K562 (cell line): Measurements from ENCODE around the gene TRIM71. TPM values are rescaled to one million over a fixed set of nuclear protein-coding genes. Genes with fewer than 3 reads are reported as not detected.
A peak's percentile ranks its signal among the peaks of the same experiment; 100 is the strongest.

Experiments
- ATAC-seq: fragments of 200-7000 bp; cut with Tn5 transposase; 3 replicates; pipeline ENCODE4 v1.9.1; 2020; ENCODE audit warnings: moderate library complexity
- BruUV-seq: library from RNA; stranded (reverse); fragments of 400-500 nt; replicated peaks from 2 replicates; lab custom pipeline; 2021; lab: Mats Ljungman, UMichigan
- CTCF ChIA-PET: fragments of 300-600 bp; formaldehyde crosslinking; extraction: SDS; loops from one replicate; lab custom pipeline; 2021; ENCODE audit warnings: low intra/inter-chr PET ratio; lab: Yijun Ruan, JAX
- POLR2A ChIA-PET: fragments of 300-600, 350-650 bp; sonication (Branson Sonifier 250); formaldehyde crosslinking; extraction: SDS; loops from one replicate; lab custom pipeline; 2021; ENCODE audit warnings: antibody characterized with exemption, inconsistent platforms; lab: Yijun Ruan, JAX
- DNase-seq, 4 experiments: peaks; one replicate each; pipeline versions ENCODE4 v3.0.0 to v3.0.0-alpha.2; 2011 to 2018; ENCODE audit warnings: low spot score in 3 of 4, mixed read lengths in 3 of 4; ENCODE audit errors: extremely low read depth in 1 of 4
- FAIRE-seq: peaks from 2 replicates; lab custom pipeline; 2011; peaks lifted over from hg19 to GRCh38; lab: Jason Lieb, UNC
- H2AFZ ChIP-seq: 2 replicates; pipeline ENCODE4 v1.6.0; 2011; ENCODE audit warnings: low read depth, low read length, control low read depth, inconsistent platforms
- H3K27ac ChIP-seq: fragments of 200-600 bp; 3 replicates; pipeline ENCODE4 v1.8.0; 2011; ENCODE audit warnings: low read depth, mild to moderate bottlenecking, control low read depth, inconsistent platforms, low read length, moderate library complexity, mixed read lengths; ENCODE audit errors: extremely low read depth
- H3K27me3 ChIP-seq, 2 experiments: fragments of 300-600 bp in 1 of 2; 2 replicates in 1 of 2; 3 replicates in 1 of 2; pipeline versions ENCODE4 v1.6.0 to v1.8.0; 2011; ENCODE audit warnings: inconsistent platforms in 2 of 2, low read length in 2 of 2, mild to moderate bottlenecking in 1 of 2, mixed read lengths in 1 of 2, moderate library complexity in 1 of 2; ENCODE audit not compliant: control insufficient read depth in 2 of 2, insufficient read depth in 2 of 2
- H3K36me3 ChIP-seq: fragments of 300-600 bp; 3 replicates; pipeline ENCODE4 v1.8.0; 2011; ENCODE audit warnings: mild to moderate bottlenecking, low read length, inconsistent platforms; ENCODE audit not compliant: control insufficient read depth, insufficient read depth
- H3K4me1 ChIP-seq, 2 experiments: fragments of 200-600 bp in 1 of 2; replicated peaks in 1 of 2; 2 replicates in 1 of 2; 3 replicates in 1 of 2; pipeline versions ENCODE4 v1.5.1 to v1.8.0; 2011; ENCODE audit warnings: inconsistent platforms in 2 of 2, low read length in 2 of 2, mild to moderate bottlenecking in 1 of 2, mixed read lengths in 1 of 2, moderate library complexity in 1 of 2; ENCODE audit not compliant: control insufficient read depth in 2 of 2, insufficient read depth in 2 of 2
- H3K4me2 ChIP-seq: 2 replicates; pipeline ENCODE4 v1.6.1; 2011; ENCODE audit warnings: low read length, control low read depth, inconsistent platforms, mixed read lengths; ENCODE audit not compliant: insufficient read depth
- H3K4me3 ChIP-seq: fragments of 200-600 bp; sonication (generic), shearing (Covaris generic); 2 replicates; pipeline ENCODE4 v1.5.1; 2016; ENCODE audit warnings: control low read depth, inconsistent platforms
- H3K79me2 ChIP-seq: fragments of 200-600 bp; 3 replicates; pipeline ENCODE4 v1.8.0; 2011; ENCODE audit warnings: low read length, inconsistent platforms; ENCODE audit not compliant: control insufficient read depth, insufficient read depth
- H3K9ac ChIP-seq, 2 experiments: 2 replicates each; pipeline versions ENCODE4 v1.6.0 to v1.6.1; 2011; ENCODE audit warnings: low read depth in 2 of 2, low read length in 2 of 2, control low read depth in 1 of 2, inconsistent platforms in 1 of 2, mild to moderate bottlenecking in 1 of 2, mixed read lengths in 1 of 2; ENCODE audit not compliant: insufficient read depth in 1 of 2
- H3K9me1 ChIP-seq: one replicate; pipeline ENCODE4 v1.6.0; 2011; ENCODE audit warnings: inconsistent platforms, mild to moderate bottlenecking, low read length, moderate library complexity; ENCODE audit not compliant: control insufficient read depth, insufficient read depth
- H3K9me3 ChIP-seq: replicated peaks from 2 replicates; pipeline ENCODE4 v1.5.1; 2011; ENCODE audit warnings: low read depth, low read length, inconsistent platforms; ENCODE audit not compliant: control insufficient read depth, insufficient read depth
- H4K20me1 ChIP-seq: replicated peaks from 2 replicates; pipeline ENCODE4 v1.6.1; 2011; ENCODE audit warnings: low read length, inconsistent platforms, mixed read lengths; ENCODE audit not compliant: control insufficient read depth, insufficient read depth
- NR2C1 ChIP-seq, 2 experiments: fragments of 450-650 bp; IDR thresholded peaks; 2 replicates each; pipeline ENCODE4 v1.6.1; 2017; ENCODE audit warnings: mild to moderate bottlenecking in 2 of 2, antibody characterized with exemption in 1 of 2, inconsistent platforms in 1 of 2, missing compliant biosample characterization in 1 of 2, missing genetic modification characterization in 1 of 2
- USF1 ChIP-seq: sonication (generic); formaldehyde crosslinking; IDR thresholded peaks from 2 replicates; pipeline ENCODE4 v1.9.0; 2022; ENCODE audit warnings: mild to moderate bottlenecking, missing genetic modification reagents
- ZNF311 ChIP-seq: fragments of 250-450 bp; sonication (Bioruptor Pico); IDR thresholded peaks from 2 replicates; pipeline ENCODE4 v1.4.0; 2020; ENCODE audit warnings: mild to moderate bottlenecking, moderate library complexity
- WGBS: fragments of 100-300 bp; shearing (Covaris generic); methylation state at CpG from one replicate; pipeline ENCODE4 v1.1.6; 2016; ENCODE audit warnings: low coverage, mixed read lengths; ENCODE audit not compliant: insufficient coverage; ENCODE audit errors: missing lambda C conversion rate; 5-methylcytosine and 5-hydroxymethylcytosine counted together
- in situ Hi-C: fragments of 300-500 bp; cut with MboI; formaldehyde crosslinking; loops from 4 replicates; pipeline ENCODE4 v1.15.0; 2018; ENCODE audit warnings: inconsistent platforms, mixed read lengths
- intact Hi-C: fragments of 100-400 bp; cut with micrococcal nuclease; formaldehyde crosslinking; loops from 2 replicates; pipeline ENCODE4 v1.14.2; 2022
- polyA plus RNA-seq, 8 experiments: library from polyadenylated mRNA; depleted of rRNA in 4 of 8; stranded (reverse) in 5 of 8; unstranded in 3 of 8; fragments of >200 nt; fragmentation: Nextera tagmentation in 2 of 8; fragmentation: Illumina TruSeq in 1 of 8; extraction: Ambion mirVana in 2 of 8; extraction: Trizol in 1 of 8; gene quantifications; 2 replicates each; pipeline versions ENCODE4 v1.2.1 to v1.2.3, GENCODE V29; 2011 to 2014; ENCODE audit warnings: inconsistent platforms in 1 of 8, missing spikeins in 1 of 8
- total RNA-seq, 7 experiments: library from RNA; depleted of rRNA in 6 of 7; stranded (reverse); fragments of >200 nt in 6 of 7; fragmentation: Illumina TruSeq in 2 of 7; extraction: Trizol in 2 of 7; gene quantifications; 2 replicates each; pipeline versions ENCODE4 v1.2.1 to v1.2.3, GENCODE V29; 2011 to 2021; ENCODE audit warnings: low replicate concordance in 1 of 7

TRIM71 gene
- total and polyA plus RNA-seq, 9 of the 15 experiments (the other 6 are each of a cell fraction or from before 2014, with no cell fraction given), result 0.04 to 0.11 TPM; not detected in 7

DNA sequence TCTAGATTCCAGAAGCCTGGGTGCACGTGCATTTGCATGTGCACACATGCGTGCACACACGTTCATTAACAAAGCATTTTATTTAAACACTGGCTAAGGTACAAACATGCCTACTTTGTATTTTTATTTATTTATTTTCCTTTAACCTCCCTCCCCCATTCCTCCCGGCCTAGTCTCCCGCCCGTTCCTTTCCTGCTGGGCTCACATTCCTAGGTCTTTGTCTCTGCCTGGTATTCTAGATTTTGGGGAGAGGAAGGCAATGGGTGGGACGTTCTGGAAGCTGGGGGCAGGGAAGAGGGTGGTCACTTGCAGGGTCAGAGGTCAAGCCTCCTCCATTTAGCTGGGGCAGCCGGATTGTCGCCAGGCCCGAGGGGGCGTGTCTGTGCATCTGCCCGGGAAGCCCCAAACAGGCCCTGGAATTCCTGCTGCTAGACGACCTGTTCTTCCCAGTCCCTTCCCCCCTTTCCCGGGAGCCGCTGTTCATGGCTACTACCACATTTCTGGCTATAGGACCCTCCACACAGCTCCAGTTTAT is 51.8 kb downstream of the TRIM71 start:
- Histone ChIP-seq H3K9me1 (no peaks in the 10 kb centered on the region), H2AFZ (no peak overlapping the region), H3K9ac (no peak overlapping the region), H3K4me2 (no peak overlapping the region)
- ATAC-seq (no peak), FAIRE-seq (no peak)
- in situ Hi-C loops, result no loop called here
- BruUV-seq, result no TSS peak
- TF ChIP-seq ZNF311 (CRISPR knock-in tag), result no peak
- 0 out of 2 replicates have a peak, but pooled peaks have one; percentile 13 for TF ChIP-seq USF1 (CRISPR knock-in tag)
- peak; percentile 33; the same call in 1 of the 2 replicates for TF ChIP-seq NR2C1 (IDR thresholded peaks at IDR 0.05)
- TF ChIP-seq NR2C1 (tag; IDR thresholded peaks at IDR 0.05), result peak; percentile 39; the same call in 1 of the 2 replicates
- TF ChIP-seq, all 486 proteins: peak for 2
- Histone ChIP-seq H3K27ac (no peak overlapping the region), H3K4me3 (no peak overlapping the region), H3K9me3 (no peaks in the 10 kb centered on the region), H4K20me1 (no peaks in the 10 kb centered on the region), H3K36me3 (no peaks in the 10 kb centered on the region), H3K4me1 (no peaks in the 10 kb centered on the region), H3K27me3 (peaks cover 36 to 44% of the 10 kb centered on the region in 2 experiments), H3K79me2 (no peaks in the 10 kb centered on the region)
- 22% methylated on average over 15 of the region's 15 CpGs for WGBS
- no peak for DNase-seq
- intact Hi-C loops, result no loop called here
- ChIA-PET POLR2A (interaction anchor here (0.7 to 1.1 kb wide), 4 partner anchors 9 to 56 kb away, joined by 3 to 4 read pairs (median 3); no protein-coding TSS in a partner anchor), CTCF (no interaction called here)
